Neural cell (in vitro differentiated cells): Measurements from ENCODE around the gene DRD2. TPM values are rescaled to one million over a fixed set of nuclear protein-coding genes. Genes with fewer than 3 reads are reported as not detected.

Source experiments
- H2AFZ ChIP-seq: fragments of 200-600, 300-800 bp; sonication (generic), shearing (Covaris generic); 2 replicates; pipeline ENCODE4 v1.6.0; 2014; ENCODE audit warnings: low read depth, mild to moderate bottlenecking, antibody characterized with exemption, low read length, moderate library complexity
- H3F3A ChIP-seq: fragments of 200-600 bp; shearing (Covaris generic); 2 replicates; pipeline ENCODE4 v1.6.1; 2016; ENCODE audit warnings: mild to moderate bottlenecking, moderate library complexity, mixed read lengths, antibody characterized with exemption, low read length; ENCODE audit not compliant: insufficient read depth, poor library complexity, severe bottlenecking
- H3K27ac ChIP-seq: fragments of 200-600, 300-800 bp; sonication (generic), shearing (Covaris generic); 2 replicates; pipeline ENCODE4 v1.5.1; 2014; ENCODE audit warnings: mild to moderate bottlenecking, low read length, moderate library complexity
- H3K27me3 ChIP-seq: fragments of 300-800, 200-600 bp; sonication (generic), shearing (Covaris generic); 2 replicates; pipeline ENCODE4 v1.6.0; 2014; ENCODE audit warnings: mild to moderate bottlenecking, low read depth, low read length, moderate library complexity; ENCODE audit not compliant: insufficient read depth
- H3K36me3 ChIP-seq: fragments of 300-800, 200-600 bp; sonication (generic), shearing (Covaris generic); 2 replicates; pipeline ENCODE4 v1.5.1; 2014; ENCODE audit warnings: mild to moderate bottlenecking, antibody characterized with exemption, low read length, moderate library complexity; ENCODE audit not compliant: insufficient read depth
- H3K4me2 ChIP-seq: fragments of 300-800, 200-600 bp; sonication (generic), shearing (Covaris generic); 2 replicates; pipeline ENCODE4 v1.6.0; 2014; ENCODE audit warnings: mild to moderate bottlenecking, low read length
- H3K4me3 ChIP-seq: fragments of 300-800, 200-600 bp; sonication (generic), shearing (Covaris generic); 2 replicates; pipeline ENCODE4 v1.5.1; 2014; ENCODE audit warnings: mild to moderate bottlenecking, low read length, moderate library complexity
- H3K79me2 ChIP-seq: fragments of 200-600 bp; shearing (Covaris generic); replicated peaks from 2 replicates; pipeline ENCODE4 v1.6.0; 2014; ENCODE audit warnings: mild to moderate bottlenecking, low read length, moderate library complexity; ENCODE audit not compliant: insufficient read depth
- H3K9ac ChIP-seq: fragments of 300-800, 200-600 bp; sonication (generic), shearing (Covaris generic); 2 replicates; pipeline ENCODE4 v1.6.1; 2016; ENCODE audit warnings: mild to moderate bottlenecking, low read length, mixed read lengths
- H3K9me2 ChIP-seq: fragments of 200-600 bp; shearing (Covaris generic); 2 replicates; pipeline ENCODE4 v1.6.1; 2016; ENCODE audit warnings: mild to moderate bottlenecking, low read length, mixed read lengths; ENCODE audit not compliant: insufficient read depth
- H3K9me3 ChIP-seq: fragments of 200-600, 300-800 bp; sonication (generic), shearing (Covaris generic); 2 replicates; pipeline ENCODE4 v1.6.1; 2016; ENCODE audit warnings: mild to moderate bottlenecking, mixed run types, low read length, moderate library complexity, mixed read lengths
- H4K20me1 ChIP-seq: fragments of 200-600 bp; shearing (Covaris generic); 2 replicates; pipeline ENCODE4 v1.6.1; 2016; ENCODE audit warnings: mild to moderate bottlenecking, mixed run types; ENCODE audit not compliant: insufficient read depth
- EP300 ChIP-seq: fragments of 450-650 bp; conservative IDR thresholded peaks from 2 replicates; pipeline ENCODE4 v1.6.1; 2014; ENCODE audit warnings: antibody characterized with exemption, mild to moderate bottlenecking, moderate library complexity; ENCODE audit not compliant: poor library complexity, severe bottlenecking
- EZH2 ChIP-seq: fragments of 200-600, 300-800 bp; shearing (Covaris generic), sonication (generic); IDR thresholded peaks from 2 replicates; pipeline ENCODE4 v1.6.1; 2014; ENCODE audit warnings: antibody characterized with exemption, low read length, borderline replicate concordance, mild to moderate bottlenecking; ENCODE audit not compliant: insufficient read depth, poor library complexity, severe bottlenecking
- MXI1 ChIP-seq: fragments of 450-650 bp; conservative IDR thresholded peaks from 2 replicates; pipeline ENCODE4 v1.6.1; 2014; ENCODE audit warnings: antibody characterized with exemption, mild to moderate bottlenecking; ENCODE audit not compliant: poor library complexity, severe bottlenecking
- POLR2AphosphoS5 ChIP-seq: IDR thresholded peaks from 2 replicates; pipeline ENCODE4 v1.6.1; 2012
- RAD21 ChIP-seq: fragments of 450-650 bp; conservative IDR thresholded peaks from 2 replicates; pipeline ENCODE4 v1.6.1; 2014; ENCODE audit warnings: antibody characterized with exemption, mild to moderate bottlenecking, moderate library complexity
- SMC3 ChIP-seq: fragments of 450-650 bp; conservative IDR thresholded peaks from 2 replicates; pipeline ENCODE4 v1.6.1; 2014; ENCODE audit warnings: antibody characterized with exemption, mild to moderate bottlenecking, moderate library complexity; ENCODE audit not compliant: poor library complexity
- TAF1 ChIP-seq: IDR thresholded peaks from 2 replicates; pipeline ENCODE4 v1.6.1; 2012; ENCODE audit warnings: low read depth
- polyA plus RNA-seq: library from polyadenylated mRNA; depleted of rRNA; stranded (reverse); fragments of >200 nt; gene quantifications from 2 replicates; pipeline ENCODE4 v1.2.3, GENCODE V29; 2014
- TF ChIP-seq, protein P1 (sequence below): IDR thresholded peaks from 2 replicates; pipeline ENCODE4 v1.6.1; 2012; ENCODE audit warnings: borderline replicate concordance
- TF ChIP-seq, protein P2 (sequence below): fragments of 450-650 bp; IDR thresholded peaks from 2 replicates; pipeline ENCODE4 v1.5.1; 2014; ENCODE audit warnings: antibody characterized with exemption, mild to moderate bottlenecking, moderate library complexity; ENCODE audit not compliant: poor library complexity, severe bottlenecking

DRD2 gene
- polyA plus RNA-seq, 1 donor from 2014 or later: 0.24 TPM

DNA sequence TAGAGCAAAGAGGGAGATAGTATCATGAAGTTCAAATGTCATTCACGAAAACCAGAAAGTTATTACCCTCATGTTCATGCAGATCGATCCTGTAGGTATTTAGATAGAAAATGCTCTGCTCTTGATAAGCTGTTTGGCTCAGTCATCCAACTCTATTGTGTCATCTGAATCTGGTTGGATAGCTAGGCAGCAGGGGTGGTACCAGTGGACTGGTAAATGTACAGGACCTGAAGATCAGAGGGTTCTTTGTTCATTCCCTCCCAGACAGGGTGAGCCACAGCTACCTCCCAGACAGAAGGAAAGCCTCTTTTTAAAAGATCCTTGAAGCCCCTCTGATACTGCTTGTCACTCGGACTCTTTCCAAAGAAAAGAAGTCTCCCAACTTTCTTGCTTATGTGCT is 29.8 kb upstream of the DRD2 start (continued):
- TF ChIP-seq TAF1: no peak
- no peak for TF ChIP-seq SMC3
- no peak for TF ChIP-seq RAD21

DNA sequence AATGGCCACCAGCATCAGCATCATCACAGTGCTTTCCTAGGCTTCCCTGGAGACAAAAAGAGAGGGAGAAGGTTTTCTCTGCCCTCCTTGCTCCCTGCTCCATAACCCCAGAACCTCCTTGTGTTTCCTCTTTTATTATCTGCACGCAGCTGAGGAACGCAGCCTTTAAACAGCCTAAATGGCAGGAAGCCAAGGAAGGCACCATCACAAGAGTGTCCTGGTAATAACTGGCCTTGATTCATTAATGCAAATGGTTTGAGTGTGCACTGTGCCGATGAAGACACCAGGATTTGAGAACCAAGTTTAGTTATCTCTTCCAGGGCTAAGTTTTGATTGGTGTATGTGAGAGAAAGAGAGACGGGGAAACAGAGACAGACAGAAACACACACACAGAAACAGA is 29.4 kb upstream of the DRD2 start:
- Histone ChIP-seq H4K20me1 (no peaks in the 10 kb centered on the region), H3K9me3 (no peaks in the 10 kb centered on the region), H3F3A (no peaks in the 10 kb centered on the region), H3K27ac (no peak overlapping the region), H3K4me2 (no peak overlapping the region), H3K79me2 (no peaks in the 10 kb centered on the region), H3K9me2 (no peaks in the 10 kb centered on the region), H3K27me3 (no peaks in the 10 kb centered on the region), H2AFZ (no peak overlapping the region), H3K9ac (no peak overlapping the region), H3K4me3 (no peak overlapping the region), H3K36me3 (no peaks in the 10 kb centered on the region)
- TF ChIP-seq, protein P1, sequence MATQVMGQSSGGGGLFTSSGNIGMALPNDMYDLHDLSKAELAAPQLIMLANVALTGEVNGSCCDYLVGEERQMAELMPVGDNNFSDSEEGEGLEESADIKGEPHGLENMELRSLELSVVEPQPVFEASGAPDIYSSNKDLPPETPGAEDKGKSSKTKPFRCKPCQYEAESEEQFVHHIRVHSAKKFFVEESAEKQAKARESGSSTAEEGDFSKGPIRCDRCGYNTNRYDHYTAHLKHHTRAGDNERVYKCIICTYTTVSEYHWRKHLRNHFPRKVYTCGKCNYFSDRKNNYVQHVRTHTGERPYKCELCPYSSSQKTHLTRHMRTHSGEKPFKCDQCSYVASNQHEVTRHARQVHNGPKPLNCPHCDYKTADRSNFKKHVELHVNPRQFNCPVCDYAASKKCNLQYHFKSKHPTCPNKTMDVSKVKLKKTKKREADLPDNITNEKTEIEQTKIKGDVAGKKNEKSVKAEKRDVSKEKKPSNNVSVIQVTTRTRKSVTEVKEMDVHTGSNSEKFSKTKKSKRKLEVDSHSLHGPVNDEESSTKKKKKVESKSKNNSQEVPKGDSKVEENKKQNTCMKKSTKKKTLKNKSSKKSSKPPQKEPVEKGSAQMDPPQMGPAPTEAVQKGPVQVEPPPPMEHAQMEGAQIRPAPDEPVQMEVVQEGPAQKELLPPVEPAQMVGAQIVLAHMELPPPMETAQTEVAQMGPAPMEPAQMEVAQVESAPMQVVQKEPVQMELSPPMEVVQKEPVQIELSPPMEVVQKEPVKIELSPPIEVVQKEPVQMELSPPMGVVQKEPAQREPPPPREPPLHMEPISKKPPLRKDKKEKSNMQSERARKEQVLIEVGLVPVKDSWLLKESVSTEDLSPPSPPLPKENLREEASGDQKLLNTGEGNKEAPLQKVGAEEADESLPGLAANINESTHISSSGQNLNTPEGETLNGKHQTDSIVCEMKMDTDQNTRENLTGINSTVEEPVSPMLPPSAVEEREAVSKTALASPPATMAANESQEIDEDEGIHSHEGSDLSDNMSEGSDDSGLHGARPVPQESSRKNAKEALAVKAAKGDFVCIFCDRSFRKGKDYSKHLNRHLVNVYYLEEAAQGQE: no peak
- TF ChIP-seq POLR2AphosphoS5: no peak
- no peak for TF ChIP-seq SMC3
- TF ChIP-seq EZH2: no peak
- TF ChIP-seq EP300: no peak
- no peak for TF ChIP-seq RAD21
- no peak for TF ChIP-seq MXI1

DNA sequence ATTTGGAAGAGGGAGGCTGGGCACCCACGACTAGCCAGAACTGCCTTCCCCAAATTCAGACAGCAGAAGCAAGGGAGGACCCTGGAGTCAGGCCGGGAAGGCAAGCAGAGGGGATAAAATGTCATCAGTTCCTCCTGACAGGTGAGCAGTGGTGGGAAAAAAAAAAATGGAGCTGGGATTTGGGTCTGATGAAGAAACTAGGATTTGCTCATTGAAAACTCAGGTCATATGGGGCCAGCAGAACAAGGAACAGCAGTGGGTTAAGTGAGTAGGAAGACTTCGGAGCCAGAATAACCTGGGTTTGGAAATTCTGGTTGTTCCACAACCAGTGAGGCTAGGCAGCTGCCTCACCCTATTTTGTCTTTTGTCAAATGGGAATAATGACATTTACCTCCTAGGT is 28.9 kb upstream of the DRD2 start:
- Histone ChIP-seq H3K9me2 (no peaks in the 10 kb centered on the region), H3K27ac (no peak overlapping the region), H3K4me2 (no peak overlapping the region), H3K79me2 (no peaks in the 10 kb centered on the region), H3K9ac (no peak overlapping the region), H3F3A (no peaks in the 10 kb centered on the region), H2AFZ (no peak overlapping the region), H4K20me1 (no peaks in the 10 kb centered on the region), H3K36me3 (no peaks in the 10 kb centered on the region), H3K27me3 (no peaks in the 10 kb centered on the region), H3K4me3 (no peak overlapping the region), H3K9me3 (no peaks in the 10 kb centered on the region)
- TF ChIP-seq MXI1: no peak
- no peak for TF ChIP-seq EZH2
- TF ChIP-seq POLR2AphosphoS5: no peak
- TF ChIP-seq, protein P1: no peak
- TF ChIP-seq TAF1: no peak
- no peak for TF ChIP-seq SMC3
- TF ChIP-seq RAD21: no peak
- TF ChIP-seq, protein P2, sequence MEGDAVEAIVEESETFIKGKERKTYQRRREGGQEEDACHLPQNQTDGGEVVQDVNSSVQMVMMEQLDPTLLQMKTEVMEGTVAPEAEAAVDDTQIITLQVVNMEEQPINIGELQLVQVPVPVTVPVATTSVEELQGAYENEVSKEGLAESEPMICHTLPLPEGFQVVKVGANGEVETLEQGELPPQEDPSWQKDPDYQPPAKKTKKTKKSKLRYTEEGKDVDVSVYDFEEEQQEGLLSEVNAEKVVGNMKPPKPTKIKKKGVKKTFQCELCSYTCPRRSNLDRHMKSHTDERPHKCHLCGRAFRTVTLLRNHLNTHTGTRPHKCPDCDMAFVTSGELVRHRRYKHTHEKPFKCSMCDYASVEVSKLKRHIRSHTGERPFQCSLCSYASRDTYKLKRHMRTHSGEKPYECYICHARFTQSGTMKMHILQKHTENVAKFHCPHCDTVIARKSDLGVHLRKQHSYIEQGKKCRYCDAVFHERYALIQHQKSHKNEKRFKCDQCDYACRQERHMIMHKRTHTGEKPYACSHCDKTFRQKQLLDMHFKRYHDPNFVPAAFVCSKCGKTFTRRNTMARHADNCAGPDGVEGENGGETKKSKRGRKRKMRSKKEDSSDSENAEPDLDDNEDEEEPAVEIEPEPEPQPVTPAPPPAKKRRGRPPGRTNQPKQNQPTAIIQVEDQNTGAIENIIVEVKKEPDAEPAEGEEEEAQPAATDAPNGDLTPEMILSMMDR: no peak
- TF ChIP-seq EP300: no peak
